Measurements from ENCODE around the gene PRSS8. TPM values are rescaled to one million over a fixed set of nuclear protein-coding genes. Genes with fewer than 3 reads are reported as not detected.

Gene PRSS8
- total and polyA plus RNA-seq, 2 donors (not counting 3 experiments of a cell fraction or from before 2014, with no cell fraction given): 0.12 TPM; not detected in 1

- ChIA-PET POLR2A (no interaction called here), CTCF (interaction anchor here (2.4 kb wide), 1 partner anchor 10 kb away, joined by 8 read pairs; no protein-coding TSS in a partner anchor)
- H3K27me3 ChIP-seq (ENCODE audit: control insufficient read depth in 2 of 2, insufficient read depth in 2 of 2, low read length in 2 of 2): no peaks in the 10 kb centered on the region
- FAIRE-seq: no peak
- intact Hi-C loops (cut with micrococcal nuclease) (no loop called here), dilution Hi-C loops (cut with MboI; ENCODE audit: extremely low pct_ligation_motif_present, low sequenced_read_pairs) (no loop called here)
- H2AFZ ChIP-seq (ENCODE audit: low read depth, low read length): no peak overlapping the region
- H3K79me2 ChIP-seq (ENCODE audit: control insufficient read depth, insufficient read depth, low read length): no peaks in the 10 kb centered on the region
- no peaks in the 10 kb centered on the region for H3K9me3 ChIP-seq (replicated peaks; ENCODE audit: control insufficient read depth, insufficient read depth, low read length)
- no peak overlapping the region for H3K27ac ChIP-seq (ENCODE audit: insufficient read depth, low read depth, low read length)
- H3K9ac ChIP-seq (replicated peaks; ENCODE audit: extremely low read depth, insufficient read depth, low read length): no peak overlapping the region
- no peaks in the 10 kb centered on the region for H3K9me1 ChIP-seq (replicated peaks; ENCODE audit: control insufficient read depth, extremely low read depth, insufficient read depth, low read length)
- H3K36me3 ChIP-seq (ENCODE audit: control insufficient read depth in 2 of 2, extremely low read depth in 1 of 2, insufficient read depth in 2 of 2, low read length in 2 of 2): peaks cover 0 to 9% of the 10 kb centered on the region in 2 experiments
- no peak overlapping the region for H3K4me3 ChIP-seq (replicated peaks in 1 of 3; ENCODE audit: insufficient read depth in 1 of 3, low read depth in 1 of 3, low read length in 3 of 3)
- no peak for TF ChIP-seq POLR2A (IDR thresholded peaks at IDR 0.05; ENCODE audit: low read depth, low read length)
- H4K20me1 ChIP-seq (replicated peaks; ENCODE audit: control insufficient read depth, extremely low read depth, insufficient read depth, low read length): no peaks in the 10 kb centered on the region
- no peak for DNase-seq (ENCODE audit: low read depth, low spot score)
- H3K4me2 ChIP-seq (ENCODE audit: insufficient read depth, low read length): no peak overlapping the region
- no peaks in the 10 kb centered on the region for H3K4me1 ChIP-seq (ENCODE audit: control insufficient read depth, extremely low read depth, insufficient read depth, low read length)
- BruUV-seq (replicated peaks): no TSS peak
Measured at GRCh38 chr16:31132303-31132979, 3.1 kb downstream of the PRSS8 start.

GRCh38 chr16:31131841-31132271, 3.7 kb downstream of the PRSS8 start:
- Histone ChIP-seq H3K36me3 (ENCODE audit: control insufficient read depth in 2 of 2, extremely low read depth in 1 of 2, insufficient read depth in 2 of 2, low read length in 2 of 2) (peaks cover 0 to 10% of the 10 kb centered on the region in 2 experiments), H3K79me2 (ENCODE audit: control insufficient read depth, insufficient read depth, low read length) (no peaks in the 10 kb centered on the region), H3K9ac (replicated peaks; ENCODE audit: extremely low read depth, insufficient read depth, low read length) (no peak overlapping the region), H3K4me3 (replicated peaks in 1 of 3; ENCODE audit: insufficient read depth in 1 of 3, low read depth in 1 of 3, low read length in 3 of 3) (no peak overlapping the region), H3K9me1 (replicated peaks; ENCODE audit: control insufficient read depth, extremely low read depth, insufficient read depth, low read length) (no peaks in the 10 kb centered on the region), H4K20me1 (replicated peaks; ENCODE audit: control insufficient read depth, extremely low read depth, insufficient read depth, low read length) (no peaks in the 10 kb centered on the region), H3K4me2 (ENCODE audit: insufficient read depth, low read length) (no peak overlapping the region), H3K9me3 (replicated peaks; ENCODE audit: control insufficient read depth, insufficient read depth, low read length) (no peaks in the 10 kb centered on the region), H3K27me3 (ENCODE audit: control insufficient read depth in 2 of 2, insufficient read depth in 2 of 2, low read length in 2 of 2) (no peaks in the 10 kb centered on the region), H2AFZ (ENCODE audit: low read depth, low read length) (no peak overlapping the region), H3K27ac (ENCODE audit: insufficient read depth, low read depth, low read length) (no peak overlapping the region), H3K4me1 (ENCODE audit: control insufficient read depth, extremely low read depth, insufficient read depth, low read length) (no peaks in the 10 kb centered on the region)
- CTCF ChIA-PET: interaction anchor here (2.4 kb wide), 1 partner anchor 10 kb away, joined by 8 read pairs; no protein-coding TSS in a partner anchor
- DNase-seq (ENCODE audit: low read depth, low spot score) (no peak), FAIRE-seq (no peak)
- POLR2A ChIA-PET: no interaction called here
- intact Hi-C loops (cut with micrococcal nuclease): no loop called here
- dilution Hi-C loops (cut with MboI; ENCODE audit: extremely low pct_ligation_motif_present, low sequenced_read_pairs): no loop called here
- BruUV-seq (replicated peaks): no TSS peak
- no peak for TF ChIP-seq POLR2AphosphoS5 (IDR thresholded peaks at IDR 0.05; ENCODE audit: insufficient read depth, low read depth, low read length)
- TF ChIP-seq POLR2A (IDR thresholded peaks at IDR 0.05; ENCODE audit: low read depth, low read length): no peak
- no peak for TF ChIP-seq CTCF (IDR thresholded peaks at IDR 0.05; ENCODE audit: extremely low read depth in 1 of 2, insufficient read depth in 1 of 2, low read depth in 1 of 2, low read length in 2 of 2)
- no peak for TF ChIP-seq JUN (IDR thresholded peaks at IDR 0.05; ENCODE audit: borderline replicate concordance, insufficient read depth, insufficient read length, low read depth)
- no peak for TF ChIP-seq MAX (IDR thresholded peaks at IDR 0.05; ENCODE audit: insufficient read depth, insufficient read length)
- no peak for TF ChIP-seq GATA2 (IDR thresholded peaks at IDR 0.05; ENCODE audit: insufficient read depth, insufficient read length, low read depth, low read length)
- TF ChIP-seq MYC (IDR thresholded peaks at IDR 0.05; ENCODE audit: low read depth, low read length): no peak
- TF ChIP-seq FOS (IDR thresholded peaks at IDR 0.05; ENCODE audit: borderline replicate concordance, insufficient read depth, low read length): no peak
- no peak for TF ChIP-seq EZH2 (IDR thresholded peaks at IDR 0.05; ENCODE audit: borderline replicate concordance, low read depth, low read length, severe bottlenecking)

All from endothelial cell of umbilical vein (primary cell).